GM18507 (cell line): ENCODE results near the gene KHDRBS2.

ENCODE experiments used
- DNase-seq: peaks from one replicate; pipeline ENCODE4 v3.0.0; 2011; ENCODE audit warnings: low read depth; ENCODE audit not compliant: insufficient read length; ENCODE audit errors: extremely low spot score
- FAIRE-seq: peaks from 2 replicates; lab custom pipeline; 2011; peaks lifted over from hg19 to GRCh38; lab: Jason Lieb, UNC

Gene KHDRBS2

DNA sequence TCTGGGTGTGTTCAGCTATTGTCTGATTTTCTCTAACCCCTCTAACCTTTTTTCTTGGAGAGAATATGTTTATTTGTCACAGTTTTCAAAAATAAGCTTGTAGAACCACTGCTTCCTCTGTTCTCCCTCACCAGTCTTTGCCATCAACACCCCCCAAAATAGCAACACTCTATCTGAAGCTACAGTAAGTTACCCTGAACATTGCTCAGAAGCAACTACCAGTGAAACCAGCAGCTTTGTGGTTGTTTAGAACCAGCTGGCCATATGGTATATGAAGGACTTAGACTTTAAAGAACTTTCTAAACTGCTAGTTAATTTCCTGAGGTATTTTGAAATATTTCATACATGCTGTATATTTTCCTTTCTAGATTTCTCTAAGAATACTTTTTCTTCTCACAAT lies 242.9 kb downstream of the KHDRBS2 start:
- DNase-seq: no peak
- no peak for FAIRE-seq

DNA sequence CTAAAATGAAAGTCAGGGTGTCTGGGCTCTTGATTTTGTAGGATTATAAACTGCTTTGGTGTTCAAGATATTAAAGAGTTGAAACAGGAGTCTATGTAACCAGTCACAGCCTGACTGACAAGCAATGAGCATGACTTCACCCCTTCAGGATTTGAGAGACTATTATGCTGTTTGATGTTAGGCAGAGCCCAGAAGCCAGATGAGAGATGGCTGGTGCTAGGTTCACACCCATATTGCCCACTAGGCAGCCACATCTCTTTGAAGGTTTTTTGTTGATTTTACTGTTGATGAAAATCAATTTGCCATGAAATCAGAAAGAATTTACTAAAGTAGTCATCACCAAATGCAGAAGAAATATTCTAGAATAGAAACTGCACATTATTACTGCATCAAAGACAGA lies 243.6 kb downstream of the KHDRBS2 start:
- FAIRE-seq: no peak
- no peak for DNase-seq

DNA sequence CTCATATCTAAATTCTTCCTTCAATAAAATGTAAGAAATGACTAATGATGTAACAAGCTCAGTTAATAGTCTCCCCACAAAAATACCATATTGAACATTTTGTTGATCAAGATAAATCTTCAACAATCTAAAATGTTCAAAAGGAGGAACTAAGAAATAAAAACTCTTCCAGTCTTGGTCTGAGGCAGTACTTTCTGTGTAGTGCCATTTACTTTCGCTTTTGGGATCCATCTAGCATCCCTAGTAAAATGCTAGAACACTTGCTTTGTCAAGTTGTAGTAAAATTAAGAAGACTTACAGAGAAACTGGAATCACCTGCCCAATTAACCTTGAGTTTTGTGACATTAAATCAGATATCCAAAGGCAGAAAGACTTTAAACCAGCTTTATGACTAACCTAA lies 246.4 kb downstream of the KHDRBS2 start:
- FAIRE-seq (no peak), DNase-seq (no peak)

DNA sequence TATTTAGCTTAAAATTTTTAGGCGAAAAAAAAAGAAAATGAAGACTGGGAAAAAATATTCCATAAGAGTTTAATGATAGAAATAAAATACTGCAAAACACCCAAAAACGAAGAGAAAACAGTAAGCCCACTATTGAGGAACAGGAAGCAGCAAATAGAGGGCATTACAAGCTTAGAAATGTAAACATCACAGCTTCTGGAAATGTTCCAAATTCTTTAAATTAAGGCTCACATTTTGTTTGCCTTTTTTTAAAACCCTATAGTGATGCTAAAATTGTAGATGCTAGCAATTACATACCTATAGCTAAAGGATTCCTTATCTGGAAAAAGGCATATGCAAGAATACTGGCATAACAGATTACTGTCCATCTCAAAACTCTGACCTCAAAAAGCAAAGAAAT lies 248.6 kb downstream of the KHDRBS2 start:
- no peak for FAIRE-seq
- DNase-seq: no peak

DNA sequence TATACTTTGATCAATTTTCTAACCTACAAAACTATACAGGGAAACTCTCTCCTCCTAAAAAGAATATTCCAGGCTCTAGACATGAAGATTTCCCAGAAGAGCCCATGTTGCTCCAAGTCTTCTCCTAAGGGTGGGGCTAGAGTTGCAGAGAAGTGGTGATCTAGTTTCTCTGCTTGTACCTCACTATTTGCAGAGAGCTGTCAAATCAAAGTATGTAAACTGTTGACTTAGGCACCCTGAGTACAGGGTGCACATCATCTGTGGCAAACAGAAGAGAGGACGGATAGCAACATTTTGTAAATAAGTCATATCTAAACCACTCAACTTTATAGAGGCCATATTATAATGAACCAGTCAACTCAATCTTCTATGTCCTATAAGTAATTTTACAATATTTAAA lies 250.1 kb downstream of the KHDRBS2 start:
- DNase-seq: no peak
- FAIRE-seq: no peak

DNA sequence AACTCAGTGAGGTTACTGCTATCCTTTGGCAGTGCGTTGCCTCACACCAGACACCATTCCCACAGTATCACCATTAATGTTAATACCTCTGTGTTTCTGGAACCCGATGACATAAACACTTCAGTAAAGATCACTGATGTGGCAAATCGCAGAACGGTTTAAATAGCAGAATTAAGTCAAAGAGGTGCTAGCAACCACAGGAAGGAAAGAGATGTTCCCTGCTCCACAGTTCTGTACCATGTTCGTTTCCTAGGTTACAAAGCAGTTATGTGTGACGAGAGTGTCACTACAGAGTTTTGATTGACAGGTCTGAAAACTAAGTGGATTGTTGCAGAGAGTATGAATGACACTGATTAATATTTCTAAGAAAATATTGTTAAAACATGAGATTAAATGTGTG lies 272.3 kb downstream of the KHDRBS2 start:
- FAIRE-seq: no peak
- DNase-seq: no peak

DNA sequence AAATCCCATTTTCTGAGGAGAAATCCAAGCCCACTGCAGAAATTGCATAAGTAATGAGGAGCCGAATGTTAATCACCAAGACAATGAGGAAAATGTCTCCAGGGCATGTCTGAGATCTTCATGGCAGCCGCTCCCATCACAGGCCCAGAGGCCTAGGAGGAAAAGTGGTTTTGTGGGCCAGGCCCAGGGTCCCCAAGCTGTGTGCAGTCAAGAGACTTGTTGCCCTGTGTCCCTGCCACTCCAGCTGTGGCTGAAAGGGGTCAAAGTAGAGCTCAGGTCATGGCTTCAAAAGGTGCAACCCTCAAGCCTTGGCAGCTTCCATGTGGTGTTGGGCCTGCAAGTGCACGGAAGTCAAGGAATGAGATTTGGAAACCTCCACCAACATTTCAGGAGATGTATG lies 276.6 kb downstream of the KHDRBS2 start:
- DNase-seq: no peak
- no peak for FAIRE-seq

DNA sequence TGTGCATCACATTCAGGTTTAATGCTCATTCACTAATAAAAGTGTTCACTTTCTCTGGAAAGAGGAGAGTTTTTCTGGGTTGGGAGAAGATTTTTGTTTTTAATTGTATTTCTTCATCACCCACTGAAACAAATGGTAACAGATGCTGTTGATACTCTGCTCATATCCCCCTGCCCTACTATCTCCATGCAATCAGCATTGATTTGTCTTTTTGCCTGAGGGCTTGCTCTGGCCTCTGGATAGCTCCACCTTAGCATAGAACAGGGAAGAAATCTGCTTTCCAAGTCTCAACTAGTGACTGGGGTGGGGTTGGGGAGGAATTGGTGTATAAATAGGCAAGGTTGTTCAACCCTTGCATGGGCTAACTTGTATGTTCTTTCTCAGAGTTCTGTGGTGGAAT lies 296.4 kb downstream of the KHDRBS2 start:
- no peak for DNase-seq
- no peak for FAIRE-seq

DNA sequence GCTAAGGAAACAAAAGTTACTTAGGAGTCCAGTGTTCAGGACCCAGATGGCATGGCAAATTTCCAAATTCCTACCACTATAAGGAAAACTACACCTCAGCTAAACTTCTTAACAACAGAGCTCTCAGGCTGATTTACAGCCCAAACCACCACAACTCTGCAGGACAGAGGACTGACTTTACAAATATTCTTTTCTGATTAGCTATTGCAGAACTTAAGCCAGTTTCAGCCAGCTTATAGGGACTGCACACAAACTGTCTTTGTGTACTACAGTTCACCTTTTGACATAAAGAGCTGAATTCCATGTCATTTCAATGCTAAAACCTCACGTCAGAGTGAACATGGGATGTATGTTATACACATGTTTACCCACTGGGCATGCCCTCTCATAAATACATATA lies 305.4 kb downstream of the KHDRBS2 start:
- DNase-seq: no peak
- FAIRE-seq: no peak

DNA sequence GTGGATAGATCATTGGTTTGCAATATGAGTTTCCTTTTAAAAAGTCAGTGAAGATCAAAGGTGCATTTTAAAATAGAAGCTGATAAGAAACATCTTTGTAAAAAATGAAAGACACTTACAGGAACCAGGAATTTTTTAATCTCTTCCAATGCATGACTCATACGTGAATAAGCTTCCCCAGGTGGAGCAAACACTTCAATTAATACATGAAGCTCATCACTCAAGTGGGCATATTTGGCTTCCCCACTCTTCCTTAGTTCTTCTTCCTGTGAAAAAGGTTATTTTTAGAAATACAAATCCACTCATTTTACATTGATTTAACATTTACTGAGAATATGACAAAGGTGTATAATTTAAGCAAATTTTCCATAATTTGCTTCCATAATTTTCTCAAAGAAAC lies 308.1 kb downstream of the KHDRBS2 start:
- FAIRE-seq (no peak), DNase-seq (no peak)

DNA sequence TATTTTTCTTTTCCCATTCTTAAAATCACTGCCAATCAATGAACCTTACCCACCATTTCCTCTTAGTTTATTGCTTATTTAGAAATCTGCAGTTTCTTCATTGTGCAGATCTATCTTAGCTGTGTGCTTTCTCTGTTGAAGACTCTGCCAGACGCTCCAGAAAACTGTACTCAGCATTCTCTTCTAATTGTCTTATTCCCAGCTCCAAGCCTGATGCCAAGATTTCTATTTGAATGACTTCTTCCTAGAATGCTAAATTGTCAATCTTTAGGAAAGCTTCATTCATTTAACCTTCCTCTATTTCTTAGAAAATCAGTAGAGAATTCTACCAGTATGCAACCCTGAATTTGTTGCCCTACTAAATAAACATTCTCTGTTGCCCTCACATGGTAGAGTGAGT lies 308.9 kb downstream of the KHDRBS2 start:
- no peak for DNase-seq
- FAIRE-seq: no peak

DNA sequence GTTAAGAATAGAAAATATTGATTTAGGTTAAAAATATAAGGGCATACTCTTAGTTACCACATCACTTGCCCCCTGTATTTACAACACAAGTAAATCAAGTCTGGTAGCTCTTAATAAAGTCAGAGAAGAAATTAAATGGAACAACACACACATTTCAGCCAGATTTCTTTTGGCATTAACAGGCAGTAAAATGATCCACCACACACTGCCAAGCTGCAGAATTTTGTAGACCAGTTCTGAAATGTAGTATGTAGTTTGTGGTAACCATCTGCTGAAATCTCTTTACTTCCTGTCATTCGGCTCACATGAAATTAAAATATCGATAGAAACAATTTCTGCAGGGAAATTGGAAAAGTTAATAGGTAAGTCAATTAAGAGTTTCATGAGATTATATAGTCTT lies 326.8 kb downstream of the KHDRBS2 start:
- FAIRE-seq: no peak
- no peak for DNase-seq

DNA sequence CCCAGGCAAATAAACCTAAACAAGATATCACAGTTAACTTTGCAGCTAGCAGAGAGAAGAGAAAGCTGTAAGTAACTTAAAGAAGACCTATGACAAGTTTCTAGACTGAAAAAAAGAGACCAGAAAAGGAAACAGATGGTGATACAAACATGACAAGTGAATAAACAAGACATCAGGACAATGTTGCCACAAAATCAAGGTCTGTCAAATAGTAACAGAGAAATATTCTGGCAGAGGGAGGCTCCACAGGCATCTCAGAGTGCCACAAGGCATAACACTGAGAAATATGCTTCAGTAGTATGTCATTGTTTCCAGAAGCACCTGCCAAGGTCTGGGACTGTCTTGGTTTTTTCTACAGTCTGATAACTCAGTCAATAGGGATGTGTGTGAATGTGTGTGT lies 332.2 kb downstream of the KHDRBS2 start:
- DNase-seq (no peak), FAIRE-seq (no peak)

DNA sequence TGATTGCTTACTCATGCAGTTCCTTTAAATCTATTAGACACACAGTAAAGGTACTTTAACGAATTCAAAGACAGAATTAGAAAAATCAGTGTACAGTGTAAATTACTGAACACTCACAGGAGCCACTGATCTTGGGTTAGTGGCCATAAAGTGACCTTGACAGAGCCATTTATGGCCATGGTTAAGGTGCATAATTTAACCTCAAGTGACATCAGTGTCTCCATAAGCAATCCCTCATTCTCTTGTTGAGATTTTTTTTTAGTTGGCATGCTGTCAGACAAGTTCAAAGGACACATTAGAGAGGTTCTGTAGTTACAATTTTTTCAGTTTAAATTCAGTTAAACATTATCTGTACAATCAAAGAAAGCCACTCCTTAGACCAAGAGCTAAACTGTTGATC lies 334.4 kb downstream of the KHDRBS2 start:
- FAIRE-seq (no peak), DNase-seq (no peak)

DNA sequence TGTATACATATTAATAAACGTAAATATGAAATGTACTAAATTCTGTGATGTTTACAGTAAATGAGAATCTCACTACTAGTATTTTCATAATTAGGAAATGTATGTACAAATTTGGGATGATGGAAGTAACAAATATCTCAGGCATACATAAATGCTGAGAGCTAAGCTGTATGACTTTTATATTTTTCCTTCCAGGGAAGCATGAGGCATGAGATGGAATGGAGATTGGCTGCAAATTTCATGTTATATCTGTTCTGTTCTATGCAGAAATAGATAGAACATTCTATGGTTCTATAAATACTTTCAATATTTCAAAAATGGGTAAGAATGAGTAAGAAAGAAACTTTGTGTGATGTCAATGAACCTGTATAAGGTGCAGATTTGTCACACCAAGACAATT lies 335.2 kb downstream of the KHDRBS2 start:
- FAIRE-seq (no peak), DNase-seq (no peak)

DNA sequence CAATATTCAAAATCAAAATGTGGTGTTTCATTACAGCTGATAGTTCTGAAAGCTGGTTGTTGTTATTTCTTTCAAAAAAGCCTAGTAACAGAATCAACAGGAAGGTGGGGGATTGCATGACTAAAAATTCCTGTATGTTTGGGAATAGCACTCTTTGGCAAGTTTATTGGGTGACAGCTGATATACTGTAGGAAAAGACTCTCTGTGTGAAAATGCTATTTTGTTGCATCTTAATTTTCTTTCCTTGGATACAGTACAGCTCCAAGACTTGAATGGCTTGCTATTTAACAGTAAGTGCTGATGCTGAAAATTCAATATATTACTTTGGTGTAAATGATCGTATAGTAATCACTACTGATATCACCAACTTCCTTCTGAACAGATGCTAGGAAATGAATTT lies 336.1 kb downstream of the KHDRBS2 start:
- no peak for FAIRE-seq

DNA sequence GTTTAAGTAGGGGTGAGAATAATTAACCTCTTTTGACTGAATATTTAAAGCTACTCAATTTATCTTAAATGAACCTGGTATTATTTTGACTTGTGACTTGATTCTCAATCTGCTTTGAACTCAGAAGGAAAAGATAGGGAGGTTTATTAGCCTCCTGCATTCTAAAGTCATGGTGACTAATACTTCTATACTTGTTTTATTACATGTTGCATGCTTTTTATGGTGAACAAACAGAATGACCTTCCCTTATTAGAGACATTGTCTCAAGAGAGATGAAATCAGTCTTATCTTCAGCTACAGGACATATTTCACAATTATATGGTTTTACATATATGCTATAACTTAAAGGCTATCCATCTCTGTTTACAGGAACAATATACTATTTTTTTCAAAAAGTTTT lies 336.9 kb downstream of the KHDRBS2 start:
- FAIRE-seq (no peak), DNase-seq (no peak)

More for the DNA sequence above, 336.1 kb downstream of the KHDRBS2 start:
- no peak for DNase-seq

DNA sequence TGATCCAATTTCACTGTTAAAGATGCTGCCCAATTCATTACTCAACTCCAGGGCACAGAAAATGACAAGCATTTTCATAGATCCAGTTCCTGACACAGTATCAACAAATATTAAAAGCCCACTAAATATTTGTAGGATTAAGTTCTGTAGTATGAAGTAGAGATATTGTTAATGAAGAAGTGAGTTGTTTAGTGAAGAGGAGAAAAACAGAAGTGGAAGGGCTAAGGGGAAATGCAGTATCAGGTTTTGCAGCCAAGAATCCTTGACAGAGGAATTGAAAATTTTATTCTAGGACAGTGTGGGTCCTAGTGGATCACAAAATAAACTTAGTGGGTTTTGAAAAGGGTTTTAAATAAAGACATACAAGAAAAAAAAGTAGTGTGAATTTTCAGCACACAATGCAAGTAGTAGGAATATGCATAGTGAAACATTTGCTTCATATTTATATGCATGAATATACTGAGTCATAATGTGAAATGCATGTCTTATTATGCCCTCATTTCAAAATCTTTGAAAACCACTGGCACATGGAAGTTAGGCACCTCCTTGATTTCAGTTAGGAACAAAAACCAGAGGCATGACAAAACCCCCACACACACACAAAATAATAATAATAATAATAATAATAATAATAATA lies 338.6 kb downstream of the KHDRBS2 start:
- DNase-seq (no peak), FAIRE-seq (no peak)

DNA sequence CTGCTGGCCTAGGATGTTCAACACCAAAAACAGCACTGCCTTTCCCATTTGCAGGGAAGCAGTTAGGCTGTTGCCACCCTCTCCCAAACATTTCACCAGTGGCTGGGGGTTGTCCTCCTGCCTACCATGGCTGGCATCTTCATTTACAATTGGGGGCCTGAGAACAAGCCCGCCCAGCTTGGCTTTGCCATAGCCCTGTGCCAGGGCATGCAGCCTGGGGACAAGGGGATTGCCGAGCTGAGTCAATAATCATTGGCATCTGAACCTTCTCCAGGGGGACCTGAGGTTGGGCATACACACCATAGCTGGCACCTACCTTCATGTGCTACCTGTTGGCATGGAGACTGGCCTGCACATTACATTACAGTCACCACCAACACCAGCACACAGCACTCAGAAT lies 345.1 kb downstream of the KHDRBS2 start:
- DNase-seq (no peak), FAIRE-seq (no peak)

DNA sequence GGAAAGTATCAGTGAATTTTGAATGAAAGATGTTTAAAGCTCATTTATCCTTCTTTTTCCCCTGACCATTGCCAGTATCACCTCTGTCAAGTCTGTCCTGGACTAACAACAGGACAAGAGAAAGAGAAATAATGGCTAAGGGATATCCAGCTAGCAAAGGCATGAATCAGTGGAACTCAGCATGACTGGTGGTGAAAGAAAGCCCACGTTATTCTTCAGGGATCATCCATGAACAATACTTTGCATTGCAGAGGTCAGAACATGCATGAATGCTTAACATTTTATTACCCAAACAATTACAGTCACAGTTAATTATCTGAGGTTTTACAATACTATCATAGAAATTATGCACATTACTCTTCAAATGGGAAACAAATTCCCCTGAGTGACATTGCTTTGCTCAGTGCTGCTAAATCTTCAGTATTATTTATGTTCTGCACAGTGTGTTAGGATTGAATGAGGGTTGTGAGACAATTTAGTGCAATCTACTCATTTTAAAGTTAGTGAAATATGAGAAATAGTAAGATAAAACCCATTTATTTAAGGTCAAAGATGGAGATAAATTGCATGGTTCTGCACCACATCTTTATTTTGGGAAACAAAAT lies 350.7 kb downstream of the KHDRBS2 start:
- FAIRE-seq: no peak
- DNase-seq: no peak

DNA sequence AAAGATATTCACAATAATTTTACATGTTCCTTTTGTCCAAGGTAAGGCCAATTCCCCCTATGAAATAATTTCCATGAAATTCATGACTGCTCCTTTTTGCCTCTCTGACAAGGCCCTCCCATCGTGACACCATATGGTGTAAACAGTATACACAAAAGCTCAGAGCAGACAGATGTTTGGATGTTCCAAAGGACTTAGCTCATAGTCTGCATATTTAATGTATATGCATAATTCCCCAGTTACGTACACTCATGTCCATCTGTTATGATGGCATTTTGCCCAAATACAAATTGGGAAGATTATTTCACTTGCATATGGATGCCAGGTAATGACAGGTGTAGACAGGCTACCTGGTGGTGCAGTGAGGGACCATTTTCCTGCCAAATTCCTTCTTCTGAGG lies 376.5 kb downstream of the KHDRBS2 start:
- FAIRE-seq: no peak
- no peak for DNase-seq

DNA sequence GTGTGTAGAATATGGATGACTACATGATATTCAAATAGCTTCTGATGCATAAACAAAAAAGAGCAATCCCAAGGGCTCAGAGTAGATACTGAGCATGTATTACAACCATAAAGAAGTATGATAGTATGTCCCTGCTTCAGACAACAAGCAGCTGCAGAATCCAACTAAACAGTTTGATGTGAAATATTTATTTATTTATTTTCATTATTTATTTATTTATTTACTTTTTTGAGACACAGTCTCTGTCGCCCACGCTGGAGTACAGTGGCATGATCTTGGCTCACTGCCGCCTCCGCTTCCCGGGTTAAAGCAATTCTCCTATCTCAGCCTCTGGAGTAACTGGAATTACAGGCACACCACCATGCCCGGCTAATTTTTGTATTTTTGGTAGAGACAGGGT lies 384.3 kb downstream of the KHDRBS2 start:
- no peak for DNase-seq
- no peak for FAIRE-seq
